IMR-90 (cell line): ENCODE results near the gene KRT5. TPM values are rescaled to one million over a fixed set of nuclear protein-coding genes. Genes with fewer than 3 reads are reported as not detected.

Source experiments
- ATAC-seq: fragments of 200-7000 bp; cut with Tn5 transposase; 2 replicates; pipeline ENCODE4 v1.9.1; 2020; ENCODE audit warnings: low read depth, mild to moderate bottlenecking, moderate library complexity
- BruUV-seq: library from RNA; stranded (reverse); fragments of 400-500 nt; replicated peaks from 2 replicates; lab custom pipeline; 2021; lab: Mats Ljungman, UMichigan
- CTCF ChIA-PET: fragments of 300-600 bp; formaldehyde crosslinking; extraction: SDS; loops from one replicate; lab custom pipeline; 2021; ENCODE audit warnings: antibody characterized with exemption; lab: Yijun Ruan, JAX
- POLR2A ChIA-PET: fragments of 300-600 bp; sonication (Branson Sonifier 250); formaldehyde crosslinking; loops from one replicate; lab custom pipeline; 2022; ENCODE audit warnings: antibody characterized with exemption; ENCODE audit not compliant: unreplicated experiment; lab: Charles Lee
- DNase-seq: peaks from one replicate; pipeline ENCODE4 v3.0.0; 2013
- H2AFZ ChIP-seq: replicated peaks from 2 replicates; pipeline ENCODE3; 2013; ENCODE audit warnings: low read length, mild to moderate bottlenecking; ENCODE audit not compliant: poor library complexity
- H2AK5ac ChIP-seq: 2 replicates; pipeline ENCODE4 v1.6.1; 2013; ENCODE audit warnings: low read depth, low read length, inconsistent platforms
- H2AK9ac ChIP-seq: replicated peaks from 2 replicates; pipeline ENCODE3; 2013; ENCODE audit warnings: mild to moderate bottlenecking, low read depth, low read length, moderate library complexity; ENCODE audit not compliant: poor library complexity
- H2BK120ac ChIP-seq: 2 replicates; pipeline ENCODE4 v1.6.1; 2013; ENCODE audit warnings: low read depth, low read length, inconsistent platforms
- H2BK15ac ChIP-seq: 3 replicates; pipeline ENCODE4 v1.6.1; 2013; ENCODE audit warnings: low read depth, low read length, inconsistent platforms
- H2BK20ac ChIP-seq: 2 replicates; pipeline ENCODE4 v1.6.1; 2013; ENCODE audit warnings: low read depth, mild to moderate bottlenecking, inconsistent platforms, low read length, moderate library complexity
- H2BK5ac ChIP-seq: 2 replicates; pipeline ENCODE4 v1.6.1; 2013; ENCODE audit warnings: mild to moderate bottlenecking, low read depth, low read length, inconsistent platforms; ENCODE audit not compliant: poor library complexity, severe bottlenecking
- H3K14ac ChIP-seq: replicated peaks from 2 replicates; pipeline ENCODE4 v1.6.1; 2013; ENCODE audit warnings: low read depth, low read length, inconsistent platforms
- H3K18ac ChIP-seq: 2 replicates; pipeline ENCODE4 v1.6.1; 2013; ENCODE audit warnings: low read depth, low read length, control low read depth
- H3K23ac ChIP-seq: 2 replicates; pipeline ENCODE4 v1.6.1; 2013; ENCODE audit warnings: low read depth, low read length, inconsistent platforms
- H3K27ac ChIP-seq: 2 replicates; pipeline ENCODE4 v1.5.1; 2013; ENCODE audit warnings: mild to moderate bottlenecking, control low read depth, low read length; ENCODE audit not compliant: insufficient read depth
- H3K27me3 ChIP-seq: 2 replicates; pipeline ENCODE4 v1.6.1; 2013; ENCODE audit warnings: low read length; ENCODE audit not compliant: control insufficient read depth, insufficient read depth
- H3K36me3 ChIP-seq: 2 replicates; pipeline ENCODE4 v1.6.1; 2013; ENCODE audit warnings: low read length, mixed read lengths; ENCODE audit not compliant: control insufficient read depth, insufficient read depth
- H3K4ac ChIP-seq: 2 replicates; pipeline ENCODE4 v1.6.1; 2013; ENCODE audit warnings: low read depth, low read length, inconsistent platforms
- H3K4me1 ChIP-seq: 2 replicates; pipeline ENCODE4 v1.6.1; 2013; ENCODE audit warnings: low read length, mixed read lengths; ENCODE audit not compliant: control insufficient read depth, insufficient read depth
- H3K4me2 ChIP-seq: 2 replicates; pipeline ENCODE4 v1.6.1; 2013; ENCODE audit warnings: low read depth, mild to moderate bottlenecking, control low read depth, low read length, moderate library complexity
- H3K4me3 ChIP-seq: 2 replicates; pipeline ENCODE4 v1.5.1; 2013; ENCODE audit warnings: low read depth, mild to moderate bottlenecking, control low read depth, low read length, moderate library complexity; ENCODE audit not compliant: insufficient read depth
- H3K56ac ChIP-seq: 2 replicates; pipeline ENCODE4 v1.6.1; 2013; ENCODE audit warnings: low read length, inconsistent platforms; ENCODE audit not compliant: insufficient read depth; ENCODE audit errors: extremely low read depth
- H3K79me1 ChIP-seq, 2 experiments: 2 replicates each; pipeline ENCODE4 v1.6.1; 2013; ENCODE audit warnings: low read length in 2 of 2, inconsistent platforms in 1 of 2, low read depth in 1 of 2
- H3K9ac ChIP-seq: 2 replicates; pipeline ENCODE4 v1.6.1; 2013; ENCODE audit warnings: low read depth, low read length, control low read depth
- H3K9me1 ChIP-seq: 2 replicates; pipeline ENCODE4 v1.6.1; 2013; ENCODE audit warnings: low read length, inconsistent platforms; ENCODE audit not compliant: insufficient read depth
- H3K9me3 ChIP-seq: 2 replicates; pipeline ENCODE4 v1.6.1; 2013; ENCODE audit warnings: low read length; ENCODE audit not compliant: control insufficient read depth, insufficient read depth
- H4K20me1 ChIP-seq: 2 replicates; pipeline ENCODE4 v1.6.1; 2013; ENCODE audit warnings: low read length, inconsistent platforms; ENCODE audit not compliant: insufficient read depth
- H4K5ac ChIP-seq: 2 replicates; pipeline ENCODE4 v1.6.1; 2013; ENCODE audit warnings: mild to moderate bottlenecking, low read depth, low read length, control low read depth
- H4K8ac ChIP-seq, 2 experiments: 2 replicates each; pipeline ENCODE4 v1.6.1; 2013; ENCODE audit warnings: low read depth in 2 of 2, low read length in 2 of 2, control low read depth in 1 of 2, inconsistent platforms in 1 of 2
- H4K91ac ChIP-seq: 2 replicates; pipeline ENCODE4 v1.6.1; 2013; ENCODE audit warnings: low read depth, low read length, inconsistent platforms; ENCODE audit not compliant: insufficient read depth
- CHD1 ChIP-seq: IDR thresholded peaks from 2 replicates; pipeline ENCODE4 v1.6.1; 2012; ENCODE audit warnings: low read depth, low read length, improper control_type of control experiment
- ELK1 ChIP-seq: fragments of 150-350 bp; IDR thresholded peaks from 2 replicates; pipeline ENCODE4 v1.6.1; 2016; ENCODE audit warnings: low read depth, mild to moderate bottlenecking, low read length, moderate library complexity, borderline replicate concordance
- FOS ChIP-seq: fragments of 150-350 bp; IDR thresholded peaks from 2 replicates; pipeline ENCODE4 v1.6.1; 2016; ENCODE audit warnings: low read depth, low read length
- MAFK ChIP-seq: IDR thresholded peaks from 2 replicates; pipeline ENCODE4 v1.6.1; 2012; ENCODE audit warnings: low read depth, low read length, improper control_type of control experiment
- MAZ ChIP-seq: IDR thresholded peaks from 2 replicates; pipeline ENCODE4 v1.6.1; 2012; ENCODE audit warnings: low read depth, mild to moderate bottlenecking, low read length, improper control_type of control experiment, moderate library complexity, borderline replicate concordance
- MXI1 ChIP-seq: IDR thresholded peaks from 2 replicates; pipeline ENCODE4 v1.6.1; 2012; ENCODE audit warnings: low read depth, mild to moderate bottlenecking, low read length, moderate library complexity, borderline replicate concordance
- NFE2L2 ChIP-seq: fragments of 150-350 bp; IDR thresholded peaks from 2 replicates; pipeline ENCODE4 v1.6.1; 2016; ENCODE audit warnings: low read depth, mild to moderate bottlenecking, low read length
- RCOR1 ChIP-seq: IDR thresholded peaks from 2 replicates; pipeline ENCODE4 v1.6.1; 2012; ENCODE audit warnings: mild to moderate bottlenecking, low read length, improper control_type of control experiment; ENCODE audit not compliant: insufficient replicate concordance
- RFX5 ChIP-seq: IDR thresholded peaks from 2 replicates; pipeline ENCODE4 v1.8.0; 2012; ENCODE audit warnings: low read depth, mild to moderate bottlenecking, low read length, moderate library complexity
- USF2 ChIP-seq: fragments of 150-350 bp; IDR thresholded peaks from 2 replicates; pipeline ENCODE4 v1.6.1; 2017; ENCODE audit warnings: mild to moderate bottlenecking, antibody characterized with exemption, low read length, low read depth
- WGBS, 2 experiments: methylation state at CpG; one replicate each; pipeline versions ENCODE4 v1.1.5 to v1.1.7; 2013; ENCODE audit warnings: missing lambda C conversion rate in 2 of 2; ENCODE audit not compliant: insufficient read length in 1 of 2; ENCODE audit errors: extremely low coverage in 2 of 2; 5-methylcytosine and 5-hydroxymethylcytosine counted together
- dilution Hi-C: fragments of 300-500 bp; cut with HindIII; formaldehyde crosslinking; loops from one replicate; pipeline ENCODE4 v1.14.3; 2018; ENCODE audit warnings: low sequenced_read_pairs; ENCODE audit not compliant: unreplicated experiment
- in situ Hi-C: fragments of 300-500 bp; cut with MboI; formaldehyde crosslinking; loops from 3 replicates; pipeline ENCODE4 v1.14.3; 2019; ENCODE audit warnings: low sequenced_read_pairs, inconsistent platforms, mixed read lengths
- intact Hi-C: fragments of 100-400 bp; cut with micrococcal nuclease; formaldehyde crosslinking; loops from 2 replicates; pipeline ENCODE4 v1.10.0; 2022
- polyA plus RNA-seq, 3 experiments: library from polyadenylated mRNA; depleted of rRNA; stranded (reverse); fragments of >200 nt; gene quantifications; 2 replicates each; pipeline ENCODE4 v1.2.3, GENCODE V29; 2012; ENCODE audit warnings: low replicate concordance in 1 of 3
- total RNA-seq: library from RNA; depleted of rRNA; stranded (reverse); fragments of >200 nt; gene quantifications from 2 replicates; pipeline ENCODE4 v1.2.3, GENCODE V29; 2012

Gene KRT5
- total and polyA plus RNA-seq, 2 of the 4 experiments (the other 2 are of a cell fraction), result not detected

GRCh38 chr12:52527121-52527800 is 7.1 kb upstream of the KRT5 start:
- H3K4ac ChIP-seq, result no peak overlapping the region
- no peak overlapping the region for H4K91ac ChIP-seq
- in situ Hi-C loops (no loop called here), intact Hi-C loops (no loop called here), dilution Hi-C loops (no loop called here)
- no peak overlapping the region for H2BK5ac ChIP-seq
- H3K36me3 ChIP-seq, result no peaks in the 10 kb centered on the region
- no peak overlapping the region for H2AK5ac ChIP-seq
- no peak overlapping the region for H3K14ac ChIP-seq
- no peaks in the 10 kb centered on the region for H3K79me1 ChIP-seq
- no peak overlapping the region for H2BK20ac ChIP-seq
- POLR2A ChIA-PET, result no interaction called here
- peaks cover 34% of the 10 kb centered on the region for H3K27me3 ChIP-seq
- no TSS peak for BruUV-seq
- CTCF ChIA-PET, result no interaction called here
- no peak overlapping the region for H2BK15ac ChIP-seq
- H3K4me2 ChIP-seq, result no peak overlapping the region
- H3K4me1 ChIP-seq, result no peaks in the 10 kb centered on the region
- H3K9ac ChIP-seq, result no peak overlapping the region
- H2BK120ac ChIP-seq, result no peak overlapping the region
- no peak overlapping the region for H4K8ac ChIP-seq
- no peaks in the 10 kb centered on the region for H3K9me1 ChIP-seq
- DNase-seq (no peak), ATAC-seq (no peak)
- peak overlapping the region; percentile 7 for H2AFZ ChIP-seq
- TF ChIP-seq FOS (no peak), USF2 (no peak), RCOR1 (no peak), MXI1 (no peak), MAZ (no peak), NFE2L2 (no peak), MAFK (no peak), CHD1 (no peak), ELK1 (no peak), RFX5 (no peak)
- no CpG with 5 or more reads among the region's 4 CpGs for WGBS, 2 experiments
- H2AK9ac ChIP-seq, result no peak overlapping the region
- no peak overlapping the region for H3K27ac ChIP-seq
- no peaks in the 10 kb centered on the region for H3K9me3 ChIP-seq
- H4K5ac ChIP-seq, result no peak overlapping the region
- no peak overlapping the region for H3K4me3 ChIP-seq
- H3K23ac ChIP-seq, result no peak overlapping the region
- H3K18ac ChIP-seq, result no peak overlapping the region
- no peaks in the 10 kb centered on the region; the same call in 1 of the 2 replicates for H4K20me1 ChIP-seq
- no peak overlapping the region for H3K56ac ChIP-seq
